DND-41 (cell line): ENCODE data around the gene CYP3A7.
A peak's percentile ranks its signal among the peaks of the same experiment; 100 is the strongest.
"Not testable (repeated sequence)": the region's sequence is repeated elsewhere in the genome, so short reads cannot be mapped to it uniquely, and the experiment has no call there.

ENCODE experiments used
- ATAC-seq: fragments of 200-7000 bp; cut with Tn5 transposase; 3 replicates; pipeline ENCODE4 v1.9.1; 2021; ENCODE audit warnings: low read depth; ENCODE audit not compliant: insufficient read depth
- DNase-seq: peaks from one replicate; pipeline ENCODE4 v3.0.0-alpha.2; 2020
- H2AFZ ChIP-seq: 2 replicates; pipeline ENCODE4 v1.6.0; 2012; ENCODE audit warnings: low read depth, low read length
- H3K27ac ChIP-seq: 2 replicates; pipeline ENCODE4 v1.5.1; 2012; ENCODE audit warnings: low read length, inconsistent platforms
- H3K27me3 ChIP-seq: fragments of 200-600 bp; sonication (generic); 2 replicates; pipeline ENCODE4 v1.6.0; 2012; ENCODE audit warnings: low read length, mild to moderate bottlenecking, inconsistent platforms; ENCODE audit not compliant: insufficient read depth, poor library complexity
- H3K36me3 ChIP-seq: 2 replicates; pipeline ENCODE4 v1.5.1; 2012; ENCODE audit warnings: low read length, inconsistent platforms; ENCODE audit not compliant: insufficient read depth
- H3K4me1 ChIP-seq: 2 replicates; pipeline ENCODE4 v1.5.1; 2012; ENCODE audit warnings: mild to moderate bottlenecking, low read length; ENCODE audit not compliant: insufficient read depth
- H3K4me2 ChIP-seq: 2 replicates; pipeline ENCODE4 v1.6.0; 2012; ENCODE audit warnings: mild to moderate bottlenecking, moderate library complexity, low read length, inconsistent platforms; ENCODE audit not compliant: insufficient read depth
- H3K4me3 ChIP-seq, 2 experiments: fragments of 200-600 bp in 1 of 2; shearing (Covaris generic) in 1 of 2; 2 replicates each; pipeline ENCODE4 v1.5.1; 2012 to 2016; ENCODE audit warnings: inconsistent platforms in 2 of 2, low read length in 2 of 2, mild to moderate bottlenecking in 2 of 2, low read depth in 1 of 2, moderate library complexity in 1 of 2
- H3K79me2 ChIP-seq: 2 replicates; pipeline ENCODE4 v1.6.0; 2012; ENCODE audit warnings: low read length, inconsistent platforms; ENCODE audit not compliant: insufficient read depth
- H3K9ac ChIP-seq: 2 replicates; pipeline ENCODE4 v1.6.0; 2012; ENCODE audit warnings: low read depth, mild to moderate bottlenecking, inconsistent platforms, low read length, moderate library complexity
- H3K9me3 ChIP-seq: 2 replicates; pipeline ENCODE4 v1.5.1; 2012; ENCODE audit warnings: low read length, moderate library complexity, mild to moderate bottlenecking, inconsistent platforms; ENCODE audit not compliant: insufficient read depth, severe bottlenecking
- H4K20me1 ChIP-seq: 2 replicates; pipeline ENCODE4 v1.6.0; 2012; ENCODE audit warnings: low read length; ENCODE audit not compliant: insufficient read depth
- CTCF ChIP-seq: IDR thresholded peaks from 2 replicates; pipeline ENCODE4 v1.5.1; 2012; ENCODE audit warnings: borderline replicate concordance, low read length, moderate library complexity, mild to moderate bottlenecking; ENCODE audit not compliant: poor library complexity, severe bottlenecking; ENCODE audit errors: extremely low read depth
- EZH2 ChIP-seq: IDR thresholded peaks from 3 replicates; pipeline ENCODE4 v1.6.1; 2012; ENCODE audit warnings: borderline replicate concordance, low read depth, mild to moderate bottlenecking, moderate library complexity, low read length, inconsistent platforms; ENCODE audit not compliant: severe bottlenecking

The CYP3A7 gene

GRCh38 chr7:99730238-99730810 is 4.7 kb downstream of the CYP3A7 start:
- H3K4me2 ChIP-seq = no peak overlapping the region
- ATAC-seq (peak; percentile 45; the same call in 1 of the 3 replicates), DNase-seq (no peak)
- no peaks in the 10 kb centered on the region for H4K20me1 ChIP-seq
- no peak overlapping the region for H3K27ac ChIP-seq
- no peaks in the 10 kb centered on the region for H3K79me2 ChIP-seq
- no peaks in the 10 kb centered on the region for H3K27me3 ChIP-seq
- H2AFZ ChIP-seq = no peak overlapping the region
- no peak overlapping the region for H3K9ac ChIP-seq
- TF ChIP-seq CTCF (no peak), EZH2 (no peak)
- no peak overlapping the region for H3K4me3 ChIP-seq
- H3K9me3 ChIP-seq = no peaks in the 10 kb centered on the region
- H3K36me3 ChIP-seq = no peaks in the 10 kb centered on the region
- H3K4me1 ChIP-seq = peaks cover 6% of the 10 kb centered on the region; the same call in 1 of the 2 replicates

GRCh38 chr7:99729486-99730237 is 5.3 kb downstream of the CYP3A7 start:
- no peak overlapping the region for H3K4me2 ChIP-seq
- DNase-seq (no peak), ATAC-seq (no peak)
- no peaks in the 10 kb centered on the region for H3K36me3 ChIP-seq
- H3K27me3 ChIP-seq = no peaks in the 10 kb centered on the region
- no peak overlapping the region for H3K9ac ChIP-seq
- peaks cover 6% of the 10 kb centered on the region; the same call in 1 of the 2 replicates for H3K4me1 ChIP-seq
- no peak overlapping the region for H2AFZ ChIP-seq
- H4K20me1 ChIP-seq = no peaks in the 10 kb centered on the region
- no peak overlapping the region for H3K27ac ChIP-seq
- TF ChIP-seq CTCF (no peak), EZH2 (no peak)
- no peaks in the 10 kb centered on the region for H3K79me2 ChIP-seq
- H3K9me3 ChIP-seq = no peaks in the 10 kb centered on the region
- no peak overlapping the region for H3K4me3 ChIP-seq

GRCh38 chr7:99728615-99729014 is 6.4 kb downstream of the CYP3A7 start:
- no peak overlapping the region for H3K27ac ChIP-seq

GRCh38 chr7:99723201-99723600 is 11.8 kb downstream of the CYP3A7 start:
- peaks cover 16% of the 10 kb centered on the region for H3K4me1 ChIP-seq
- H2AFZ ChIP-seq, H3K79me2 ChIP-seq: not testable (repeated sequence)

More at GRCh38 chr7:99728615-99729014, 6.4 kb downstream of the CYP3A7 start:
- Histone ChIP-seq H3K4me2 (no peak overlapping the region), H3K27me3 (no peaks in the 10 kb centered on the region), H4K20me1 (no peaks in the 10 kb centered on the region), H3K4me1 (peaks cover 6% of the 10 kb centered on the region; the same call in 1 of the 2 replicates), H2AFZ (no peak overlapping the region), H3K4me3 (no peak overlapping the region), H3K79me2 (no peaks in the 10 kb centered on the region), H3K9ac (no peak overlapping the region), H3K36me3 (no peaks in the 10 kb centered on the region), H3K9me3 (no peaks in the 10 kb centered on the region)
- DNase-seq = no peak
- TF ChIP-seq CTCF (no peak), EZH2 (no peak)
- no peak for ATAC-seq

More at GRCh38 chr7:99723201-99723600, 11.8 kb downstream of the CYP3A7 start:
- ATAC-seq, H3K27ac ChIP-seq, H3K4me3 ChIP-seq, DNase-seq, H3K9me3 ChIP-seq, H3K4me2 ChIP-seq, H3K9ac ChIP-seq, H4K20me1 ChIP-seq, H3K27me3 ChIP-seq, H3K36me3 ChIP-seq: not testable (repeated sequence)
